HL-60 (cell line): ENCODE measurements around the gene BABAM2.

Experiments used
- DNase-seq, 2 experiments: peaks; one replicate each; pipeline ENCODE4 v3.0.0-alpha.2; 2010 to 2020; ENCODE audit warnings: low read depth in 1 of 2, low spot score in 1 of 2
- H3K27ac ChIP-seq: fragments of 250-450 bp; sonication (Bioruptor Pico); replicated peaks from 2 replicates; pipeline ENCODE4 v1.5.1; 2020; ENCODE audit warnings: mild to moderate bottlenecking, moderate library complexity
- H3K27me3 ChIP-seq: fragments of 250-450 bp; sonication (Bioruptor Pico); 2 replicates; pipeline ENCODE4 v1.5.1; 2021; ENCODE audit warnings: mild to moderate bottlenecking, moderate library complexity; ENCODE audit not compliant: insufficient read depth, poor library complexity, severe bottlenecking
- H3K4me3 ChIP-seq: replicated peaks from 2 replicates; pipeline ENCODE4 v1.5.1; 2011; ENCODE audit warnings: mild to moderate bottlenecking, control low read depth, low read length; ENCODE audit not compliant: insufficient read depth
- CTCF ChIP-seq: IDR thresholded peaks from one replicate; pipeline ENCODE4 v1.5.1; 2011; ENCODE audit warnings: low read length, control low read depth, inconsistent platforms; ENCODE audit not compliant: insufficient read depth
- GABPA ChIP-seq: IDR thresholded peaks from 2 replicates; pipeline ENCODE4 v1.6.1; 2012; ENCODE audit warnings: low read depth
- POLR2AphosphoS5 ChIP-seq: IDR thresholded peaks from 2 replicates; pipeline ENCODE4 v1.6.1; 2012; ENCODE audit warnings: low read depth
- SPI1 ChIP-seq: IDR thresholded peaks from 2 replicates; pipeline ENCODE4 v1.6.1; 2012; ENCODE audit warnings: low read depth, mild to moderate bottlenecking, borderline replicate concordance
- TF ChIP-seq, protein P1 (sequence below): IDR thresholded peaks from 2 replicates; pipeline ENCODE4 v1.6.1; 2012; ENCODE audit warnings: low read depth; ENCODE audit not compliant: insufficient replicate concordance

BABAM2 gene

DNA sequence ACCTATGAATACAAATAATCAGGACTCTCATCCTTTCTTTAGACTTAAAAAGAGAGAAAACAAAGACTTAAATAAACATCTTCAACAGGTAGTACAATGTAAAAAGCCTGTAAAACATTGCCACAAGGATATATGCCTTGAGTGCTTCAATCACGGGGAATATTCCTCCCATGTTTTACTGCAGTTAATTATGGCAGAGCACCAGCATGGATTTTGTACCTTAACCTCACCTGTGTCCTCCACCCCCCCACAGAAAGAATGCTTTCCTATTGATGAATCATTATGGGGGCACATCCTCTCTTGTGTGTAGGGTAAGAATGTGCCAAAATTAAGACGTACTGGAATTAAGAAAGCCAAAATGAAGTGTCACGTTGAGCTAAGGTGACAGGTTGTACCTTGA is 312.2 kb downstream of the BABAM2 start:
- H3K27ac ChIP-seq, result no peak overlapping the region
- DNase-seq, result no peak
- H3K4me3 ChIP-seq, result no peak overlapping the region
- no peak for TF ChIP-seq SPI1
- TF ChIP-seq, protein P1, sequence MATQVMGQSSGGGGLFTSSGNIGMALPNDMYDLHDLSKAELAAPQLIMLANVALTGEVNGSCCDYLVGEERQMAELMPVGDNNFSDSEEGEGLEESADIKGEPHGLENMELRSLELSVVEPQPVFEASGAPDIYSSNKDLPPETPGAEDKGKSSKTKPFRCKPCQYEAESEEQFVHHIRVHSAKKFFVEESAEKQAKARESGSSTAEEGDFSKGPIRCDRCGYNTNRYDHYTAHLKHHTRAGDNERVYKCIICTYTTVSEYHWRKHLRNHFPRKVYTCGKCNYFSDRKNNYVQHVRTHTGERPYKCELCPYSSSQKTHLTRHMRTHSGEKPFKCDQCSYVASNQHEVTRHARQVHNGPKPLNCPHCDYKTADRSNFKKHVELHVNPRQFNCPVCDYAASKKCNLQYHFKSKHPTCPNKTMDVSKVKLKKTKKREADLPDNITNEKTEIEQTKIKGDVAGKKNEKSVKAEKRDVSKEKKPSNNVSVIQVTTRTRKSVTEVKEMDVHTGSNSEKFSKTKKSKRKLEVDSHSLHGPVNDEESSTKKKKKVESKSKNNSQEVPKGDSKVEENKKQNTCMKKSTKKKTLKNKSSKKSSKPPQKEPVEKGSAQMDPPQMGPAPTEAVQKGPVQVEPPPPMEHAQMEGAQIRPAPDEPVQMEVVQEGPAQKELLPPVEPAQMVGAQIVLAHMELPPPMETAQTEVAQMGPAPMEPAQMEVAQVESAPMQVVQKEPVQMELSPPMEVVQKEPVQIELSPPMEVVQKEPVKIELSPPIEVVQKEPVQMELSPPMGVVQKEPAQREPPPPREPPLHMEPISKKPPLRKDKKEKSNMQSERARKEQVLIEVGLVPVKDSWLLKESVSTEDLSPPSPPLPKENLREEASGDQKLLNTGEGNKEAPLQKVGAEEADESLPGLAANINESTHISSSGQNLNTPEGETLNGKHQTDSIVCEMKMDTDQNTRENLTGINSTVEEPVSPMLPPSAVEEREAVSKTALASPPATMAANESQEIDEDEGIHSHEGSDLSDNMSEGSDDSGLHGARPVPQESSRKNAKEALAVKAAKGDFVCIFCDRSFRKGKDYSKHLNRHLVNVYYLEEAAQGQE, result no peak
- no peaks in the 10 kb centered on the region for H3K27me3 ChIP-seq

GRCh38 chr2:28206762-28207161 is 316.2 kb downstream of the BABAM2 start:
- Histone ChIP-seq H3K4me3 (no peak overlapping the region), H3K27ac (no peak overlapping the region), H3K27me3 (no peaks in the 10 kb centered on the region)
- no peak for TF ChIP-seq GABPA
- TF ChIP-seq, protein P1, result no peak
- no peak for DNase-seq

DNA sequence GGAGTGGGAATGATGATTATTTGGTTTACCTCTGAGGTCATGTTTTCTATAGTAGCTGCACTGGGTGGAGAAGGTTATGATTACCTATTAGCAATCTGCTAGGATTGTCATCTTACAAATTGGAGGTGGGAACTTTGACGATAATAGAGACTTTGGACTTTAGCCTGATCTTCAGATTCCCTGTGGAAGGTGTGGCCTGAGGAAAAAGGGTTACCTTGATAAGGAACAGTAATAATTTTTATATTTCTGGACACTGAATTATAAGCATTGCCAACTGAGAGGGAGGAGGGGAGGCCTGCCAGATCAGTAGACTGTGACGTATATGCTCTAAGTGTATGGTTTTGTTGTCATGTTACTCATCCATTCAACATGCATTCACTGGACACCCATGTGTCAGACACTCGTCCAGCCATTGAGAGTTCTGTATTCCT is 318.7 kb downstream of the BABAM2 start:
- TF ChIP-seq CTCF (no peak), SPI1 (no peak), POLR2AphosphoS5 (no peak), GABPA (no peak)
- TF ChIP-seq, protein P1, result no peak
- Histone ChIP-seq H3K4me3 (no peak overlapping the region), H3K27ac (no peak overlapping the region), H3K27me3 (no peaks in the 10 kb centered on the region)
- DNase-seq, result no peak

DNA sequence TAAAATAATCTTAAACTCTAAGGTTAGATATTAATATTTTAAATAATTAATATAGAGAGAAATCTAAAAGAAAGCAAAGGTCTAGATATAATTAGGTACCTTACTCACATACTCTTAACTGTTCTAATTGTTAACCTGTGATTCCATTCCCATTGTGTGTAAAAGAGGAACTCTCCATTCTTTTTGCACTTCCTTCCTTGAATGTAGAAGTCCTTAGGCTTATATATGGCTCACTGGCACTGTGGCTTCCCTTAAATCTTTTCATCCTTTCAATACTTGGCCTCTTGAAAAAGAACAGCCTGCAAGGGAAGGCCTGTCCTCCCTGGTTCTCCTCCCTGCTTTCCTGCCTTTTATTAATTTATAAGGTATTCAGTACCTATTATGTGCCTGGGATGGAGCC is 319.3 kb downstream of the BABAM2 start:
- no peak overlapping the region for H3K4me3 ChIP-seq
- H3K27me3 ChIP-seq, result no peaks in the 10 kb centered on the region
- DNase-seq, result no peak
- TF ChIP-seq CTCF (no peak), SPI1 (peak; percentile 95), GABPA (no peak)
- no peak overlapping the region for H3K27ac ChIP-seq
